HG02970 (cell line): ENCODE data around the gene OXNAD1.

Source experiments
- ATAC-seq: cut with Tn5 transposase; IDR thresholded peaks from one replicate; pipeline ENCODE4 v1.9.1; 2021; ENCODE audit warnings: mild to moderate bottlenecking, moderate library complexity, moderate number of reproducible peaks; ENCODE audit not compliant: unreplicated experiment, low FRiP score

Gene OXNAD1

GRCh38 chr3:16350597-16351318, 85.7 kb downstream of the OXNAD1 start:
- no peak for ATAC-seq

- ATAC-seq, result no peak
Measured at GRCh38 chr3:16352428-16352827, 87.4 kb downstream of the OXNAD1 start.

GRCh38 chr3:16354291-16354690, 89.3 kb downstream of the OXNAD1 start:
- ATAC-seq, result no peak
